ENCODE measurements around the gene LRRC17. TPM values are rescaled to one million over a fixed set of nuclear protein-coding genes. Genes with fewer than 3 reads are reported as not detected.

Gene LRRC17
- total and polyA plus RNA-seq, 9 of the 15 experiments (the other 6 are each of a cell fraction or from before 2014, with no cell fraction given) = 0.03 to 0.18 (median 0.12) TPM; not detected in 5

DNA sequence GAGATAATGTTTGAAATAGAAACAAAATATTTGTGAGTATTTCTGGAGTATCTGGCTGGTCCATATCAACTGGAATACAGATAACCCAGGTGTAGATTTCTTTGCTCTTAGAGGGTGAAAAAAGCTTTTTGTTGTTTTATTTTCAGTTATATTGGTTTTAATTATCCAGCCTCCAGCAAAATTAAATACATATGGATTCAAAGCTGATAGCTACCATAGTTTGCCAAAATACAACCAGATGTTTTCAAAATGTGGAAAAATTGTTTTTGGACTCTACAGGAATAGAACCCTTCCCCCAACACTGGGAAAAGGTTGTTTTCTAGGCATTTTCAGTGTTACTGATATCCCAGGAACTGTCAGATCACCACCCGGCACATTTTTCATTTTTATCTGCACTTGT is 30.1 kb downstream of the LRRC17 start:
- intact Hi-C loops (cut with micrococcal nuclease) = no loop called here
- CTCF ChIA-PET (ENCODE audit: low intra/inter-chr PET ratio) = no interaction called here
- Histone ChIP-seq H4K20me1 (replicated peaks; ENCODE audit: control insufficient read depth, insufficient read depth, low read length) (no peaks in the 10 kb centered on the region), H3K36me3 (ENCODE audit: control insufficient read depth, insufficient read depth, low read length) (peaks cover 13% of the 10 kb centered on the region), H3K9ac (ENCODE audit: insufficient read depth in 1 of 2, low read depth in 2 of 2, low read length in 2 of 2) (no peak overlapping the region), H3K27ac (ENCODE audit: extremely low read depth, low read depth, low read length) (no peak overlapping the region), H3K4me2 (ENCODE audit: insufficient read depth, low read length) (no peak overlapping the region), H3K4me3 (no peak overlapping the region), H3K9me3 (replicated peaks; ENCODE audit: control insufficient read depth, insufficient read depth, low read depth, low read length) (no peaks in the 10 kb centered on the region), H2AFZ (ENCODE audit: low read depth, low read length) (no peak overlapping the region), H3K4me1 (replicated peaks in 1 of 2; ENCODE audit: control insufficient read depth in 2 of 2, insufficient read depth in 2 of 2, low read length in 2 of 2) (peaks cover 0 to 6% of the 10 kb centered on the region in 2 experiments; a peak in 2 of 5 replicates), H3K79me2 (ENCODE audit: control insufficient read depth, insufficient read depth, low read length) (peaks cover 32% of the 10 kb centered on the region; the same call in 2 of the 3 replicates), H3K27me3 (ENCODE audit: control insufficient read depth in 2 of 2, insufficient read depth in 2 of 2, low read length in 2 of 2) (no peaks in the 10 kb centered on the region), H3K9me1 (ENCODE audit: control insufficient read depth, insufficient read depth, low read length) (no peaks in the 10 kb centered on the region)
- FAIRE-seq = no peak
- 67% methylated on average over 1 of the region's 1 CpG for WGBS (ENCODE audit: insufficient coverage, low coverage, missing lambda C conversion rate)
- in situ Hi-C loops (cut with MboI) = no loop called here
- no TSS peak for BruUV-seq (replicated peaks)
- no peak for ATAC-seq
- TF ChIP-seq POLR2B (IDR thresholded peaks at IDR 0.05; ENCODE audit: low read depth, partially characterized antibody) = no peak
- TF ChIP-seq, protein P1, sequence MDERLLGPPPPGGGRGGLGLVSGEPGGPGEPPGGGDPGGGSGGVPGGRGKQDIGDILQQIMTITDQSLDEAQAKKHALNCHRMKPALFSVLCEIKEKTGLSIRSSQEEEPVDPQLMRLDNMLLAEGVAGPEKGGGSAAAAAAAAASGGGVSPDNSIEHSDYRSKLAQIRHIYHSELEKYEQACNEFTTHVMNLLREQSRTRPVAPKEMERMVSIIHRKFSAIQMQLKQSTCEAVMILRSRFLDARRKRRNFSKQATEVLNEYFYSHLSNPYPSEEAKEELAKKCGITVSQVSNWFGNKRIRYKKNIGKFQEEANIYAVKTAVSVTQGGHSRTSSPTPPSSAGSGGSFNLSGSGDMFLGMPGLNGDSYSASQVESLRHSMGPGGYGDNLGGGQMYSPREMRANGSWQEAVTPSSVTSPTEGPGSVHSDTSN (CRISPR knock-in tag; IDR thresholded peaks at IDR 0.05; ENCODE audit: low read depth) = no peak
- TF ChIP-seq, protein P1 (tag; conservative IDR thresholded peaks at IDR 0.05; ENCODE audit: low read depth) = 0 out of 2 replicates have a peak, but pooled peaks have one; percentile 22
- POLR2A ChIA-PET = no interaction called here
- DNase-seq (ENCODE audit: extremely low read depth in 1 of 4, low spot score in 3 of 4) = no peak
